Activated T-helper 1 cell treated with anti-CD3 and anti-CD28 coated beads, Interleukin-12 subunit alpha, Interleukin-12 subunit beta, Interleukin-2, Interleukin-4 antibody, amounts not matched to agents 30 ng/mL and 10 ng/mL and 1 ng/mL, durations not matched to agents 14 hours and 24 hours and 36 hours (primary cell): Measurements from ENCODE around the gene TMPRSS11B. TPM values are rescaled to one million over a fixed set of nuclear protein-coding genes. Genes with fewer than 3 reads are reported as not detected.

Source experiments
- DNase-seq: peaks from one replicate; pipeline ENCODE4 v3.0.0; 2021; ENCODE audit warnings: low spot score
- H3K27ac Mint-ChIP-seq: one replicate; pipeline ENCODE4 v1.8.0; 2021; ENCODE audit warnings: mild to moderate bottlenecking, mixed read lengths
- H3K27me3 Mint-ChIP-seq: one replicate; pipeline ENCODE4 v1.8.0; 2022; ENCODE audit warnings: mild to moderate bottlenecking, moderate library complexity, mixed read lengths; ENCODE audit not compliant: insufficient read depth
- H3K36me3 Mint-ChIP-seq: one replicate; pipeline ENCODE4 v1.8.0; 2021; ENCODE audit warnings: low read depth, mixed read lengths
- H3K4me1 Mint-ChIP-seq: one replicate; pipeline ENCODE4 v1.8.0; 2021; ENCODE audit warnings: low read depth, mixed read lengths
- H3K4me3 Mint-ChIP-seq: one replicate; pipeline ENCODE4 v1.8.0; 2021; ENCODE audit warnings: mild to moderate bottlenecking, moderate library complexity, mixed read lengths
- H3K9me3 Mint-ChIP-seq: one replicate; pipeline ENCODE4 v1.8.0; 2021; ENCODE audit warnings: mixed read lengths
- intact Hi-C: fragments of 100-400 bp; cut with micrococcal nuclease; formaldehyde crosslinking; loops from one replicate; pipeline ENCODE4 v1.15.1; 2024
- total RNA-seq: library from RNA; stranded (reverse); gene quantifications from 2 replicates; pipeline ENCODE4 v1.2.3, GENCODE V29; 2022

TMPRSS11B gene
- total RNA-seq, 1 donor from 2014 or later, result not detected

DNA sequence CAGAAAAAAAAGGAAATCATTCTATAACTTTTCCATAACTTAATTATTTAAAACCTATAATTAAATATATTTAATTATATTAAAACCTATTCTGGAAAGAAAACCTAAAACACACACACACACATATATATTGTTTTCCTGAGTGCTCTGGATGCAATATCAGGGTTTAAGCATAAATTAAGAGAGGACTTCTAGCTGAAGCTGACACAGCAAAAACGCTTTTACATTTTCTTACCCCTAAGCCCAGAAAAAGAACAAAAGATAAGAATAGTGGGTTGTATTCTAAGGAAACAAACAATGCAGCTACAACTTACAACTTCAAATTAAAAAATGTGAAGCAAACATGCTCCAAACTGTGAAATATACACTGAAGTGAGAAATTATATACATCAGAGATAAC lies 52.3 kb downstream of the TMPRSS11B start:
- no peak for DNase-seq
- intact Hi-C loops, result no loop called here
- no peaks in the 10 kb centered on the region for H3K9me3 Mint-ChIP-seq
- no peak overlapping the region for H3K27ac Mint-ChIP-seq
- H3K36me3 Mint-ChIP-seq, result no peaks in the 10 kb centered on the region
- no peaks in the 10 kb centered on the region for H3K4me1 Mint-ChIP-seq
- no peaks in the 10 kb centered on the region for H3K27me3 Mint-ChIP-seq
- no peak overlapping the region for H3K4me3 Mint-ChIP-seq

DNA sequence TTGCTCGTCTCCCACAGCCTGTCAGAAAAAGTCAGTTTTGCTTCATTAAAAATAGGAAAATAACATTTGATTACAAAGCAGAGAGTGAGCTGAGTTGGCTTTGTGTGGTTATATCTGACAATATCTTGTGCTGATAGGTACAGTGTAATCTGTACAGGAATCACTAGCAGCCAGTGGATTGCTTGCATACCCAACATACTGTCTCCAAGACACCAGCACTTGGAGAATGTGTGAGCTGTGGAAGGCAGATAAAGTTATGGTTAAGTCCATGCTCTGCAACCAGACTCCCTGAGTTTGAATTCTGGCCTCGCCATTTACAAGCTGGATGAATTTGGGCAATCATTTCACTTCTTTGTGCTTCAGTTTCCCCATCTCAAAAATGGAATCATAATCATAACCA lies 58.3 kb downstream of the TMPRSS11B start:
- Mint-ChIP-seq H3K9me3 (no peaks in the 10 kb centered on the region), H3K36me3 (no peaks in the 10 kb centered on the region), H3K27ac (no peak overlapping the region), H3K4me1 (no peaks in the 10 kb centered on the region), H3K27me3 (peaks cover 2% of the 10 kb centered on the region), H3K4me3 (no peak overlapping the region)
- intact Hi-C loops, result no loop called here
- DNase-seq, result no peak

DNA sequence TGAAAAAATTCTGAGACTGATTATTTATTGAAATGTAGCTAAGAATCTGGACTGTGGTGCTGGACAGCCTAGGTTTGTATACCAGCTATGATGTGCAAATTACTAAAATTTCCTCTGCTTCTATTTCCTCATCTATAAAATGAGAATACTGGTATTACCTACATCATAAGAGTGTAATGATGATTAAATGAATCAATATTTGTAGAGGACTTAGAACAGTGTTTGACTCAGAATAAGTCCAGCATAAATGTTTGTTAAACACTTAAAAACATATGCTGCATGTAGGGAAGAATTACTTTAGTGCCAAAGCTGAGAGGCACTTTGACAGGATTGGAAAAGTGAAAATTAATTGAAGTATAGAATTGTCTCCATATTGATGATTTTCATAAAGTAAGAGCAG lies 60.6 kb downstream of the TMPRSS11B start:
- DNase-seq, result no peak
- no peak overlapping the region for H3K27ac Mint-ChIP-seq
- no peak overlapping the region for H3K4me3 Mint-ChIP-seq
- intact Hi-C loops, result no loop called here
- H3K27me3 Mint-ChIP-seq, result peaks cover 2% of the 10 kb centered on the region
- H3K9me3 Mint-ChIP-seq, result no peaks in the 10 kb centered on the region
- H3K36me3 Mint-ChIP-seq, result no peaks in the 10 kb centered on the region
- H3K4me1 Mint-ChIP-seq, result no peaks in the 10 kb centered on the region

DNA sequence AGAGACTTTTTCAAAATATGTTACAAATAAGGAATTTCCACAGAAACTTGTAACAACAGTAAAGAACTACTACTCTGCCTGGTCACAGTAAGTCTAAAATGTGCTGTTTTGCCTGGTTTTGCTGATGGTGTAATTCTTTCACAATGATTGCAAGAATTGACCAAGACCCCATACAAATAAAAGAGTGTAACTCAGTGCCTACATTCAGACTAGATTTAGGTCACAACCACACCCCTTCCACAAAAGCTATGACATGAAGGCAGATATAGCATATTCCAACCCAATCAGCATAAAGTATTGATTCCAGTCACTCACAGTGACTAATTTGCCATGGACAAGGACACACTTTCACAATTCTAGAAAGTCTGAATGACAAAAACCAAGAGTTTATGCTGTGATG lies 62.1 kb downstream of the TMPRSS11B start:
- Mint-ChIP-seq H3K4me1 (no peaks in the 10 kb centered on the region), H3K9me3 (no peaks in the 10 kb centered on the region), H3K36me3 (no peaks in the 10 kb centered on the region), H3K27me3 (peaks cover 4% of the 10 kb centered on the region), H3K4me3 (no peak overlapping the region), H3K27ac (no peak overlapping the region)
- intact Hi-C loops, result no loop called here
- DNase-seq, result no peak

DNA sequence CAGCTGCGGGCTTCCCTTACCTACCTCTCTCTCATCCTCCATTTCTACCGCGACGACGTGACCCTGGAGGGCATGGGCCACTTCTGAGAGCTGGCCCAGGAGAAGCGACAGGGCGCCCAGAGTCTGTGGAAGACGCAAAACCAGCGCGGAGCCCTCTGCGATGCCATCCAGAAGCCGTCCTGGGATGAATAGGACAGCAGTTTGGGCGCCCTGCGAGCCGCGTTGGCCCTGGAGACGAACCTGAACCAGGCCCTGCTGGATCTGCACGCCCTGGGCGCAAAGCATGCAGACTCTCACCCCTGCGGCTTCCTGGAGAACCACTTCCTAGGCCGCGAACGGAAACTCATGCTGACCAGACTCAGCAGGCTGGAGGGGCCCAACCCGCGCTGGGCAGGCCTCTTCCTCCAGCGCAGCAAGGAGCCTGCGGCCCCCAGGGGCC lies 63.1 kb downstream of the TMPRSS11B start:
- Mint-ChIP-seq H3K4me3 (no peak overlapping the region), H3K36me3 (no peaks in the 10 kb centered on the region), H3K9me3 (no peaks in the 10 kb centered on the region), H3K27ac (no peak overlapping the region), H3K4me1 (no peaks in the 10 kb centered on the region), H3K27me3 (peaks cover 4% of the 10 kb centered on the region)
- intact Hi-C loops, result no loop called here
- no peak for DNase-seq

DNA sequence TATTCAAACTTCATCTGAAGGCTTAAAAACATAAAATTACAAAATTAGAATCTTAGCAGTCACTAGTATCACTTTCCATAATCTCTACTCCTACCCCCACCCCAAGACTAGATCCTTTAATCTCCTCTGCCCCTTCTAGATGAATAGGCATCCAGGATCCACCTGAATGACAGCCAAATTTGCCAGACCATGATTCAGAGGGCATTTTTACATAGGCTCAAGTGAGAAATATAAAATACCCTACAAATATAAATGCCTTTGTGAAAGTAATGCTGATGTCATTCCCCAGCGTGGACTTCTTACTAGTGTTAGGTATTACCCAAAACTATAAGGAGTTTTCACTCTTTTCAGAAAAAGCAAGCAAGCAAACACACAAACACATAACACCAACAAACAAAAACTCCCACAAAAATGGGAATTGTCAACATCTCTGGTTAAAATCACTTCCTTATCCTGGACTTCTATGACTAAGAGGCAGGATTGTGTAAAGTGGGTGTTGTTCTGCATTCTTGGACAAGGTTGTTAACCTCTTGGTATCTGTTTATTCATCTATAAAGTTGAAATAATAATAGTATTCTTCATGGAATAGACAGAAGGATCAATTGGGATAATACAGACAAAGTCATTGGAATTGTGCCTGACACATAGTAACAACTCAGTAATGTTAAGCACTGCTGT lies 64.5 kb downstream of the TMPRSS11B start:
- H3K4me3 Mint-ChIP-seq, result no peak overlapping the region
- no peaks in the 10 kb centered on the region for H3K4me1 Mint-ChIP-seq
- no peaks in the 10 kb centered on the region for H3K36me3 Mint-ChIP-seq
- no peaks in the 10 kb centered on the region for H3K9me3 Mint-ChIP-seq
- DNase-seq, result no peak
- peaks cover 8% of the 10 kb centered on the region for H3K27me3 Mint-ChIP-seq
- no peak overlapping the region for H3K27ac Mint-ChIP-seq
- intact Hi-C loops, result no loop called here

DNA sequence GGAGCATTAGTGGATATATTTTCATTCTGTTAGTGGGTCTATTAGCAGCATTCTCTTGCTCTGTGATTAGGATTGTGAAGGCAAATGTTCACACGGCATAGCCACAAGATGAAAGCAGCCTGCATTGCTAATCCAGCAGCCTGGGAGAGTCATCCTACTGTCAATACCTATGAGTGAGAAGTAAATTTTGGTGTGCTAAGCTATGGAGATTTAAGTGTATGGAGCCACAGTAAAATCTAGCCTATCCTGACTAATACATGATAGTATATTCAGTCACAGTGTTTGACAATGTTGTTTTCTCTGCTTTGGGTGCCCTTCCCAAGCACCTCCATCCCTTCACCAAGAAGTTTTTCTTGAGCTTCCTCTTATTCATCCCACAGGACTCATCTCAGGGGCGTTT lies 68.6 kb downstream of the TMPRSS11B start:
- DNase-seq, result no peak
- peaks cover 6% of the 10 kb centered on the region for H3K27me3 Mint-ChIP-seq
- no peaks in the 10 kb centered on the region for H3K36me3 Mint-ChIP-seq
- no peaks in the 10 kb centered on the region for H3K9me3 Mint-ChIP-seq
- no peak overlapping the region for H3K4me3 Mint-ChIP-seq
- no peaks in the 10 kb centered on the region for H3K4me1 Mint-ChIP-seq
- intact Hi-C loops, result loop anchor here (10.0 kb wide), 2 partner anchors 198 to 262 kb away; no protein-coding TSS in a partner anchor
- H3K27ac Mint-ChIP-seq, result no peak overlapping the region

Other genes starting within 250 kb of the TMPRSS11B start
- gene TMPRSS11F, start 115.8 kb downstream of the TMPRSS11B start, total RNA-seq, result not detected in 2 replicates
- gene YTHDC1, start 104.4 kb upstream of the TMPRSS11B start, total RNA-seq, result 75.6 and 82.3 TPM in 2 replicates
- gene TMPRSS11E, start 201.8 kb upstream of the TMPRSS11B start, total RNA-seq, result not detected in 2 replicates